GM19467 (cell line): ENCODE measurements around the gene RFESD.

Experiments
- ATAC-seq: cut with Tn5 transposase; IDR thresholded peaks from one replicate; pipeline ENCODE4 v1.9.1; 2021; ENCODE audit warnings: mild to moderate bottlenecking, moderate library complexity; ENCODE audit not compliant: unreplicated experiment

RFESD gene

DNA sequence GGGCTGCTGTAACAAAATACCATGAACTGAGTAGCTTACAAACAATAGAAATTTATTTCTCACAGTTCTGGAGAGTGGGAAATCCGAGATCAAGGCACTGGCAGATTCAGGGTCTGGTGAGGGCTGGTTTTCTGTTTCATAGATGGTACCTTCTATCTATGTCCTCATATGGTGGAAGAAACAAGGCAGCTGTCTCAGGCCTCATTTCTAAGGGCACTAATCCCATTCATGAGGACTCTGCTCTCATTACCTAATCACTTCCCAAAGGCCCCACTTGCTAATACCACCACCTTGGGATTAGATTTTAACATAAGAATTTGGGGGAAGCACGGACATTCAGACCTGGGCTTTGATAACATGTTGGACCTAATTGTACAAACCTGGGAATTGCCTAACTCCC, 13.5 kb downstream of the RFESD start:
- no peak for ATAC-seq

DNA sequence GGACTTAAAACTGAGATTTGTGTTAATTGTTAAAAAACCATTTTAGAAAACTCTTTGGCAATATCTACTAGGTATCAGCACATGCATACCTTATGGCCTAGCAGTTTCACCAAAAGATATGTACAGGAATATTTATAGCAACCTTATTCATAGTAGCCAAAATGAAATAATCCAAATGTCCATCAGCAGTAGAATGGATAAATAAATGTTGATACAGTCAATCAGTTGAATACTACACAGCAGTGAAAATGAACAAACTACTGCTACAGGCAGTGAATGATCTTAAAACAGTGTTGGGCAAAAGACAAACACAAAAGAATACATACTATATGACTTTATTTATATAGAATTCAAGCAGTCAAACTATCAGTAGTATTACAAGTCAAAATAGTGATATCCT, 16.4 kb downstream of the RFESD start:
- no peak for ATAC-seq

GRCh38 chr5:95664204-95664786, 17.7 kb downstream of the RFESD start:
- no peak for ATAC-seq

DNA sequence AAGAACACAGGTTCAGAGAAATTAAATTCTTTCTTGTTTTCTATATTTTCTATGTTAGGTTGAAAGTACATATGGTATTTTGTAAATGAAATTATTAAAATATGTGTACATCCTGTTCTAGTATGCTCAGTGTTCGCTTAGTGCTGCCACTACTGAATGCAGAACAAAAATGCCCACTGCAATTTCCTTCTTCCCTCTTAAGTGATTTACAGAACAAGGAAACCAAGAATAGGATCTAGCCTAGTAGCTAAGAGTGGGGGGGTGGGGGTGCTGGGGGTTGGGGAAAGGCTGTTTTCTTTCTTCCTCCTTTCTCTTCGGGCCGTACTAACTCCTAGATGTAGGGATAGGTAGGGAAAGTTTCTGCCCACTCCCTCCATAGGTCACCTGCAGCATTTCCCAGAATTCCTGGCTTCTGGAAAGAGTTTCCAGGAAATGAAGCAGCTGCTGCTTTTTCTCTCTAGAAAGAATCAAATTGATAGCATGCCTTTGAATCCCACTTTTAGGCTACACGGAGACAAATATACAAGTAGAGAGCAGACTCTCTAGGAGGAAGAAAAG, 20.6 kb downstream of the RFESD start:
- ATAC-seq: no peak

GRCh38 chr5:95667678-95668077, 21.1 kb downstream of the RFESD start:
- ATAC-seq: no peak

DNA sequence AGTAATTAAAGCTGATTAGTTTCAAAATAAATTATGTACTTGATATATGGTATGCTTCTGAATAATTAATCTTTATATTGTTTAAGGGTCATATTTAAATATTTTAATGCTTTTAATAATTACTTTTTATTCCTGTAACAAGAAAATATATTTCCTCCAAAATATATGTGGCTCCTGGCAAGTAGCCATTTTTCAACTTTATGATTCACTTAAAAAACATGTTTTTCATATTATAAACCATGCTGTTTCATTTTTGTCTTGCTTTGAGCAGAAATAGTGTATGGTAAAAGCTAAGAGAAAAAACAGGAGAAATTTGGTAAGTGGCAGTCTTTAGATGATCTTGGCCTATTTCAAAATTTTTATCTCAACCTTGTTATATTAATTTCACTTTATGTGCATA, 21.6 kb downstream of the RFESD start:
- ATAC-seq: no peak

DNA sequence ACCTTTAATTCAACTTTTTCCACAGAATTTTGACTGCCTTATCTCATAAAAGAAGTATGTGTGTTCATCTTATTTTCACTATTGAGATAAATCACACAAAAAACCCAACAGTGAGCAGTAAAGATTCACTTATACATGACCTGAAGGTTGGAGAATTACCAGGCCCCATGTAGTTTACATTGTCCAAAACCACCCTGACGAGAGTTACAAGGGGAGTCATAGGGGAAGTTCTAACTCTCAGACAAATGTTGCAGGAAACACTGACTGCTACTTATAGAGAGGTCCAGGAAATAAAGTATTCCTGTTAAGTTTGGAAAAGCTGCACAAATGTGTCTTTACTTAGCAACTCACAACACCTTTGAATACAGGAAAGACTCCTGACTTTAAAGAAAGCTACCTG, 22.2 kb downstream of the RFESD start:
- no peak for ATAC-seq

DNA sequence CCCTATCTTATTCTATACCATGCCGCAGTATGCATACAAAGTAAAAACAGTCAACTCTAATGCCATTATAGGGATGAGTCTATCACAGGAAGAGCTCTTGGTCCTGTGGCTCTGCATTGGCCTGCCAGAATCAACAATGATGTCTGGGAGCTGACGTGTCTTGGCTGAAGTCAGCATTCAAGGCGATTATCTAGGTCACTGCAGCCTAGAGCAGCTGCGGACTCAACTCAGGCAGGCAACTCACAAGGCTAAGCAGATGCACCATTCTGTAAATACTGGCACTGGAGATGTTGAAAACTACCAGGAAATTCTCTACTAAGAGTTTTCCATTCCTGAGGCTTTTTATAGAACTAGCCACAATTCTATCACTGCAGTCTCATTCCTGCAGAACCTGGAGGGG, 23.0 kb downstream of the RFESD start:
- ATAC-seq: no peak

DNA sequence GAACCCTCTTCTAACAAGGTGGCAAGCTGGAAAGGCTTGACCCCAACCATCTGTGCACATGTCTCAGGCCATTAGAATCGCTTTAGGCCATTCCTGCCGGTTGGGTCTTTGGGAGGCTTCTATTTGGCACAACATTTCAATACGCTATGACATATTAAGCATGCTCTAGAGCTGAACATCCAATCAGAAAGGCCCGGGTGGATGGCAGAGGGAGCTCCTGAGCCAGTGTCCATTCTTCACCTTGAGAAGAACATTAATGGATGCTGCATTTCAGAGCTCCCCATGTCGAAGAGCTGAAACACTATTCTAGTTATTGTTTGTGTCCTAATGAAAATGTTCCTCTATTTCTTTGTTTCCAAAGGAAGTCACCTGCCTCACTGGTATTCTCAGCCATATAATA, 23.4 kb downstream of the RFESD start:
- ATAC-seq: no peak

DNA sequence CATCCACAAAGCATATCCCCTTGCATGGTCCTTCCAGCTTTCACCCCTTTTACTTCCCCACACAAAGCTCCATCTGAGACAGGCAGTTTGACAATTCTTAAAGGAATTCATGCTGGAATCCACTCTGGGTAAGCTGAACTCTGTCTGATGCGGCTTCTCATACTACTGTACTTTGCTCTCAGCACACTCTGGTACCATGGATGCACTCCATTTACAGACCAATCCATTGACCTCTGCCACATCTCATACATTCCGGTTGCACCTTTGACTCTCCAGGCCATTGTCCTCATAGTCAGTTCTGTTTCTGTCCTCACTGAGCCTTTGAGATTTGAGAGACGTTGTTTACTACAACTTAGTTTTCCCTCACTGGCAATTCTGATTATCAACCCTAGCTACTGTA, 24.0 kb downstream of the RFESD start:
- ATAC-seq: no peak

- no peak for ATAC-seq
Observed at GRCh38 chr5:95671826-95672225, 25.2 kb downstream of the RFESD start.

- no peak for ATAC-seq
Observed at GRCh38 chr5:95672641-95673040, 26.1 kb downstream of the RFESD start.

GRCh38 chr5:95673081-95673480, 26.5 kb downstream of the RFESD start:
- ATAC-seq: no peak

DNA sequence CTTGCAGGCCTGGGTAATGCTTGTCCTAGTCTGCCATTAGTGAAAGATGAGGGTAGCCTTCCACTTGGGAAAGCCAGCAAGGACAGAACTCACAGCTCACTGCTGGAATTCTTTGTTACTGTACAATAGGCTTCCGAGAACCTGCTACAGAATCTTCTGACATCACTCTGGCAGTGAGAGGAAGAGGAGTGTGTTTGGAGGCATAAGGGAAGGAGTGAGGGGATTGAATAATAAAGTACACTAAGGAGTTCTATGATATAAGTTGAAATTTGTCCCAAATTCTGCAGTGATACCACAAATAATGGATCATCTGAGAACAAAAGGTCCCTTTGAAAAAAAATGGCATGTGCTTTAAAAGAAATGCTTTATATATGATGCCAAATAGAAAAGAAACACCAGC, 36.3 kb downstream of the RFESD start, which contains the start of gene SPATA9:
Gene SPATA9 (minus strand): TSS at position 101 of the 400 bp plus-strand sequence. CDS start 137 bp downstream, outside the sequence.
- ATAC-seq: no peak

DNA sequence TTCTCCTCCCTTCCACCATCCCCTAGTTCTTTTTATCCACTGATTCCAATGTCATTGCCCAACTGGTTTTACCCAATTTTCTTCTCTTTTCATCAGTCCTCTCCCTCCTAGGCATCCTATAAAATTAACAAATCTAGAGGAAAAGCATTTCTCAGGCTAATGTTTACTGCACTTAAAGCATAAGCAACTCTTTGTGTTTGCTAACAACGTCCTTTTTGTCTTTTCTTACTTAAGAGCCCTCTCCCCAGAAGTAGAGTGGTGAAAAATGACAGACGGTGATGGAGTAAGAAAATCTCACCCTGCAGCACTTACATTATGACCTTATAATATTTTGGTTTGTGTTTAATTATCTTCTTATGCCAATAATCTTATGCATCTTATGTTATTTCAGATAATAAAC, 37.8 kb downstream of the RFESD start:
- no peak for ATAC-seq

GRCh38 chr5:95686651-95687050, 40.1 kb downstream of the RFESD start:
- no peak for ATAC-seq

- ATAC-seq: no peak
Observed at GRCh38 chr5:95689680-95690079, 43.1 kb downstream of the RFESD start.

GRCh38 chr5:95690333-95690732, 43.8 kb downstream of the RFESD start:
- ATAC-seq: no peak

DNA sequence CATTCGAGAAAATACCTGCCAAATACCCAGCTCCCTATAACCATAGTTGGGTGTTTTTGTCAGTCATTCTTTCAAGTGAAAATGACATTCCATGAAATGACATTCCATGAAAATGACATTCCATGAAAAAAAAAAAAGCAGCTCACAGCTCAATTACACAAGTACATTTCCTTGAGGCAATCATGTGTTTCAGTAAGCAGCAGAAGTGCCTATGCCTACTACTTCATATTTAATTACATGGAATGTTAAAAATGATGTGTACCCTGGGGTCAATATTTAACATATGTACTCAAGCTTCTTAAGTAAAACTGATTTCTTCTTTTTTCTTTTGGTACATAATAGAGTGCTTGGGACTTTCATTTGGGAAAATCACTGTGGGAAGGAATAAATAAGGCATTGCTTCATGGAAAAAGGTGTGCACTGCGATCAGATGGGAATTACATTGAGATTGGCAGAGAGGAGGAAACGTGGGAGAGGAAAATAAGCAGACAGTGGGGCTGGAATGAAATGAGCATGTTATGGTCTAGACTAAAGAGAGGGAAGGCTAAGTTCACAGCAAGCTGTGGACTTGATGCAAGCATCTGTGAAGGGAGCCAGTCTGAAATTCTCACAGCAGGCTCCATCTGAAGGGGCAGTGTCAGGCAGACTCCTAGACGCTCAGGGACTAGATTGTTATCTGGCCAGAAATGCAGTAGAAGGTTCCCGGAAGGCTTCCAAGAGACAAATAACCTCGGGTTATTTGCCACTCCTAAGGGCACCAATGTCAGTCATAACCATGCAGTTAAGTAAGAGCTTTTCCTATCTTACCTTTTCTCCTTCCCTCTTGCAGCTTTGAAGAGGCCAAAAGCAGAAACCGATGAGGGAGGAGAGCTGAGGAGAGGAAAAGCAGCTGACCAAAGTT, 51.5 kb downstream of the RFESD start:
- no peak for ATAC-seq

GRCh38 chr5:95699337-95699736, 52.8 kb downstream of the RFESD start:
- ATAC-seq: no peak

GRCh38 chr5:95701074-95701473, 54.5 kb downstream of the RFESD start:
- no peak for ATAC-seq

GRCh38 chr5:95704150-95704549, 57.6 kb downstream of the RFESD start:
- no peak for ATAC-seq
